ENCODE results near the gene VANGL2. TPM values are rescaled to one million over a fixed set of nuclear protein-coding genes. Genes with fewer than 3 reads are reported as not detected.

Gene VANGL2
- total RNA-seq, 1 donor from 2014 or later = 17.7 TPM

DNA sequence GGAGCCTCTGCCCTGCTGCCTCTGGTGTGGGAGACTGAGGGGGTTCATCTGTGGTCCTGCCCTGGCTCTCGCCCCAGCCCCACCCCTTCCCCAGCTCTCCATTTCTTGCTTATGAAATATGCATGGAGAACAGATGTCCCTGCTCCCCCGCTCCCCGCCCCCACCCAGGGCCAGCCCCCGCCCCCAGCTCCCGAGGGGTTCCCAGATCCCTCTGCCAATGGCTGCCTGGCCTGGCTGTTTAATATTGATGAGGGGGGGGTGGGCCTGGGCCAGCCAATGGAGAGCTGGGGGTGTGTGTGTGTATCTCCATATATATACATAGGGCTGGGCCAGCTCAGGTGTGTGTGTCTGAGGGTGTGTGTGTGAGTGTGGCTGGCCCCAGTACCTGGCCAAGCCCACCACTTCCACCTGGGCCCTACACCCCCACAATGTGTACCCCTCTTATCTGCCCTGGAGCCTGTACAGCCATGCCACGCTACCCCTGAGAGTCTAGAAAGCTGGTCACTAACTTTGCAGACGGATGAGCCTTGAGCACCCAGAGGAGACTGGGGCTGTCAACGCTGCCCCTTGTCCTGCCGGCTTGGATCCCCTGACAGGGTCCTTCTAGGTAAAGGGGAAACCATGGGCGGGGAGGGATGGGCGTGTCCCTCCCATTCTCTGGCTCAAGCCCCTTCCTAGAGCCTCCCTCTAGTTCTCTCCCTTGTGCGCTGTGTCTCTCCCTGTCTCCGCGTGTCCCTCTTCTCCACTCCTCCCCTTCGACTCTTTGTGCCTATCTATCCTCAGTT, 33.4 kb upstream of the VANGL2 start, which contains the start of gene NHLH1:
NHLH1 (plus strand) TSS at position 341 of the 785 bp plus-strand sequence. CDS start 3,661 bp downstream, outside the sequence.
- H3K27me3 Mint-ChIP-seq (ENCODE audit: unreplicated experiment) = peaks cover 13% of the 10 kb centered on the region
- H3K27ac Mint-ChIP-seq (ENCODE audit: unreplicated experiment) = no peak within 1 kb of the TSS
- TF ChIP-seq, protein P1, sequence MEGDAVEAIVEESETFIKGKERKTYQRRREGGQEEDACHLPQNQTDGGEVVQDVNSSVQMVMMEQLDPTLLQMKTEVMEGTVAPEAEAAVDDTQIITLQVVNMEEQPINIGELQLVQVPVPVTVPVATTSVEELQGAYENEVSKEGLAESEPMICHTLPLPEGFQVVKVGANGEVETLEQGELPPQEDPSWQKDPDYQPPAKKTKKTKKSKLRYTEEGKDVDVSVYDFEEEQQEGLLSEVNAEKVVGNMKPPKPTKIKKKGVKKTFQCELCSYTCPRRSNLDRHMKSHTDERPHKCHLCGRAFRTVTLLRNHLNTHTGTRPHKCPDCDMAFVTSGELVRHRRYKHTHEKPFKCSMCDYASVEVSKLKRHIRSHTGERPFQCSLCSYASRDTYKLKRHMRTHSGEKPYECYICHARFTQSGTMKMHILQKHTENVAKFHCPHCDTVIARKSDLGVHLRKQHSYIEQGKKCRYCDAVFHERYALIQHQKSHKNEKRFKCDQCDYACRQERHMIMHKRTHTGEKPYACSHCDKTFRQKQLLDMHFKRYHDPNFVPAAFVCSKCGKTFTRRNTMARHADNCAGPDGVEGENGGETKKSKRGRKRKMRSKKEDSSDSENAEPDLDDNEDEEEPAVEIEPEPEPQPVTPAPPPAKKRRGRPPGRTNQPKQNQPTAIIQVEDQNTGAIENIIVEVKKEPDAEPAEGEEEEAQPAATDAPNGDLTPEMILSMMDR (IDR thresholded peaks at IDR 0.05) = no peak
- H3K9me3 Mint-ChIP-seq (ENCODE audit: unreplicated experiment) = no peaks in the 10 kb centered on the region
- H3K4me1 Mint-ChIP-seq (ENCODE audit: unreplicated experiment) = peaks cover 9% of the 10 kb centered on the region
- no peaks in the 10 kb centered on the region for H3K36me3 Mint-ChIP-seq (ENCODE audit: unreplicated experiment)
- H3K4me3 Mint-ChIP-seq (ENCODE audit: unreplicated experiment) = no peak within 1 kb of the TSS
- DNase-seq (ENCODE audit: extremely low spot score, unreplicated experiment) = peak; percentile 73

DNA sequence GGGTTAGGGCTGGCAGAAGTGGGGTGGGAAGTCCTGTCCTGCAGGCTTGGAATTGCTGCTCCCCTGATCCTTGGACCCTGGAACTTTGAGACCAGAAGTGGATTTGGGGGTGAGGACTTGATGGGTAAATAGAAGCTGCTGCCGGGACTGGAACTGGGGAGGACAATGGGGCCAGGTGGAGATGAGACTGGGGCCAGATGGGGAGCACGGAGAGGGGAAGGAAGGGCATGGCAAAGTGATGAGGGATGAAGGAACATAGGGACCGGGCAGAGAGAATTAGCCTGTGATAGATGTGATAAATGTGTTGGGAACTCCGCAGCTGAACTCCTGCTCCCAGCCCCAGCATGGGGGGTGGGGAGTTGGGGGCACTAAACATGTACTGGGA, 32.9 kb upstream of the VANGL2 start:
- Mint-ChIP-seq H3K27ac (ENCODE audit: unreplicated experiment) (no peak overlapping the region), H3K9me3 (ENCODE audit: unreplicated experiment) (no peaks in the 10 kb centered on the region), H3K4me3 (ENCODE audit: unreplicated experiment) (no peak overlapping the region), H3K27me3 (ENCODE audit: unreplicated experiment) (peaks cover 13% of the 10 kb centered on the region), H3K4me1 (ENCODE audit: unreplicated experiment) (peaks cover 4% of the 10 kb centered on the region), H3K36me3 (ENCODE audit: unreplicated experiment) (no peaks in the 10 kb centered on the region)
- TF ChIP-seq, protein P1 (IDR thresholded peaks at IDR 0.05) = no peak
- peak; percentile 63 for DNase-seq (ENCODE audit: extremely low spot score, unreplicated experiment)

DNA sequence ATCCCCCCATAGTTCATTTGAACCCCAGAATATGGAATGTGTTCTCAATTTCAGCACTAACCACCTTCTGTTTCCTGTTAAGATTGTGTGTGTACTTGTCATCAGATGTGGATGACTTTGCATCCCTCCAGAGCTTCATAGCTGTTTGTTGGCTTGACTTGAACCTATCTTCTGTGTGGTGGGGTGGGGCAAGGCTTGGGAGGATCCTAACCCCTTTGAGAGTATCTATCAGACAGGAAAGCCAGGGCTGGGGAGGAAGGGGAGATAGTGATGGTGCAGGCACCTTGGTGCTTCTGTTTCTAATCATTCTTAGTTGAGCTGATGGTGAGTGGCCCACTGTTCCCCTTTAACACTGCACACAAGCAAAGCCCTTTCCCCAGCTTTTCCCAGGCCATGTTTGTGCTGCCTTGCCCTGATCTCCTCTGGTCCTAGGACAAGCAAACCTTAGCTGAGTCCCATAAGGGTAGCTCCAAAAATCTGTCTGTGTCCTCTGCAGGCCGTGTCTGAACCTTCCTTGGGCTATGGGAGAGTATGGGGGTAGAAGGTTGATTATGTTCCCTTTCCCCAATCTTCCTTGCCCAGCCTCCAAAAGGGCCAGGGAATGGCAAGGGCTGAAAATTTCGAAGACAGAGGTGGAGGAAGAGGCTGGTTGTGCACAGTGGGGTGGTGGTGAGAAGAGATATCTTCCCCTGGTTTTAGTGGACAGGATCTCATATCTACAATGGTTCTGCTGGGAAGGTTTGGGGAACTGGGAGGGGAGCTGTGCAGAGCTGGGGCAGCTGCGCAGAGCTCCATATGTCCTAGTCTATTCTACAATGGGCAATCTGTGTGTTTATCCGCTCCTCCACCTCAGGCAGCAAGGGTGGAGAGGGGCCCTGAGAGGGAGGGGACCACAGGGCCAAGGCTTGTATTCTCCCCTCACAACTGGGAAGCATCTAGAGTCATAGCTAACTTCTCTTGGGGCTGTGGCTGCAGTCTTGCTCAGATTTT, 32.1 kb upstream of the VANGL2 start:
- Mint-ChIP-seq H3K27ac (ENCODE audit: unreplicated experiment) (no peak overlapping the region), H3K9me3 (ENCODE audit: unreplicated experiment) (no peaks in the 10 kb centered on the region), H3K27me3 (ENCODE audit: unreplicated experiment) (peaks cover 13% of the 10 kb centered on the region), H3K4me1 (ENCODE audit: unreplicated experiment) (peaks cover 3% of the 10 kb centered on the region), H3K4me3 (ENCODE audit: unreplicated experiment) (no peak overlapping the region), H3K36me3 (ENCODE audit: unreplicated experiment) (no peaks in the 10 kb centered on the region)
- DNase-seq (ENCODE audit: extremely low spot score, unreplicated experiment) = peak; percentile 59
- TF ChIP-seq, protein P1 (IDR thresholded peaks at IDR 0.05) = no peak

DNA sequence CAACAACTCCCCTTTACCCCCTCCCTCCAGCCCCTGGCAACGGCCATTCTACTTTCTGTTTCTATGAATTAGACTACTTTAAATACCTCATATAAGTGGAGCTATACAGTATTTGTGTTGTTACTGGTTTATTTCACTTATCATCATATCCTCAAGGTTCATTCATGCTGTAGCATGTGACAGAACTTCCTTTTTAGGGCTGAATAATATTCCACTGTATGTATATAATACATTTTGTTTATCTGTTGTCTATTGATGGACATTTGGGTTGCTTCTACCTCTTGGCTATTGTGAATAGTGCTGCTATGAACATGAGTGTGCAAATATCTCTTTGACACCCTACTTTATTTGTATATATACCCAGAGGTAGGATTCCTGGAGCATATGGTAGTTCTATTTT, 31.3 kb upstream of the VANGL2 start:
- DNase-seq (ENCODE audit: extremely low spot score, unreplicated experiment) = peak; percentile 6
- no peak overlapping the region for H3K4me3 Mint-ChIP-seq (ENCODE audit: unreplicated experiment)
- TF ChIP-seq, protein P1 (IDR thresholded peaks at IDR 0.05) = no peak
- H3K27me3 Mint-ChIP-seq (ENCODE audit: unreplicated experiment) = peaks cover 13% of the 10 kb centered on the region
- no peaks in the 10 kb centered on the region for H3K4me1 Mint-ChIP-seq (ENCODE audit: unreplicated experiment)
- no peaks in the 10 kb centered on the region for H3K36me3 Mint-ChIP-seq (ENCODE audit: unreplicated experiment)
- H3K27ac Mint-ChIP-seq (ENCODE audit: unreplicated experiment) = no peak overlapping the region
- no peaks in the 10 kb centered on the region for H3K9me3 Mint-ChIP-seq (ENCODE audit: unreplicated experiment)

All from osteocyte (in vitro differentiated cells).